Measurements from ENCODE around the gene CAMTA1. TPM values are rescaled to one million over a fixed set of nuclear protein-coding genes. Genes with fewer than 3 reads are reported as not detected.

Gene CAMTA1
- polyA plus RNA-seq, 1 experiment = 64.9 TPM

- Histone ChIP-seq H3K27me3 (ENCODE audit: control insufficient read depth, insufficient read depth, low read length) (no peaks in the 10 kb centered on the region), H3K9me3 (ENCODE audit: control insufficient read depth, insufficient read depth, low read length) (no peaks in the 10 kb centered on the region), H3K4me3 (ENCODE audit: low read depth, low read length) (no peak overlapping the region), H3K27ac (ENCODE audit: low read depth, low read length) (no peak overlapping the region)
- TF ChIP-seq, protein P1, sequence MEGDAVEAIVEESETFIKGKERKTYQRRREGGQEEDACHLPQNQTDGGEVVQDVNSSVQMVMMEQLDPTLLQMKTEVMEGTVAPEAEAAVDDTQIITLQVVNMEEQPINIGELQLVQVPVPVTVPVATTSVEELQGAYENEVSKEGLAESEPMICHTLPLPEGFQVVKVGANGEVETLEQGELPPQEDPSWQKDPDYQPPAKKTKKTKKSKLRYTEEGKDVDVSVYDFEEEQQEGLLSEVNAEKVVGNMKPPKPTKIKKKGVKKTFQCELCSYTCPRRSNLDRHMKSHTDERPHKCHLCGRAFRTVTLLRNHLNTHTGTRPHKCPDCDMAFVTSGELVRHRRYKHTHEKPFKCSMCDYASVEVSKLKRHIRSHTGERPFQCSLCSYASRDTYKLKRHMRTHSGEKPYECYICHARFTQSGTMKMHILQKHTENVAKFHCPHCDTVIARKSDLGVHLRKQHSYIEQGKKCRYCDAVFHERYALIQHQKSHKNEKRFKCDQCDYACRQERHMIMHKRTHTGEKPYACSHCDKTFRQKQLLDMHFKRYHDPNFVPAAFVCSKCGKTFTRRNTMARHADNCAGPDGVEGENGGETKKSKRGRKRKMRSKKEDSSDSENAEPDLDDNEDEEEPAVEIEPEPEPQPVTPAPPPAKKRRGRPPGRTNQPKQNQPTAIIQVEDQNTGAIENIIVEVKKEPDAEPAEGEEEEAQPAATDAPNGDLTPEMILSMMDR (IDR thresholded peaks at IDR 0.05; ENCODE audit: low read depth, low read length) = no peak
- ChIA-PET CTCF (no interaction called here), POLR2A (no interaction called here)
- no peak for DNase-seq (ENCODE audit: low read depth, low spot score)
These were observed 659.1 kb downstream of the CAMTA1 start for GRCh38 chr1:7444363-7444762.

GRCh38 chr1:7447093-7447492, 661.8 kb downstream of the CAMTA1 start:
- Histone ChIP-seq H3K9me3 (ENCODE audit: control insufficient read depth, insufficient read depth, low read length) (no peaks in the 10 kb centered on the region), H3K27me3 (ENCODE audit: control insufficient read depth, insufficient read depth, low read length) (no peaks in the 10 kb centered on the region), H3K27ac (ENCODE audit: low read depth, low read length) (no peak overlapping the region), H3K4me3 (ENCODE audit: low read depth, low read length) (no peak overlapping the region)
- no peak for DNase-seq (ENCODE audit: low read depth, low spot score)
- ChIA-PET POLR2A (no interaction called here), CTCF (no interaction called here)
- TF ChIP-seq, protein P1 (IDR thresholded peaks at IDR 0.05; ENCODE audit: low read depth, low read length) = no peak

GRCh38 chr1:7447736-7448135, 662.5 kb downstream of the CAMTA1 start:
- ChIA-PET CTCF (no interaction called here), POLR2A (no interaction called here)
- H3K9me3 ChIP-seq (ENCODE audit: control insufficient read depth, insufficient read depth, low read length) = no peaks in the 10 kb centered on the region
- no peak overlapping the region for H3K27ac ChIP-seq (ENCODE audit: low read depth, low read length)
- TF ChIP-seq, protein P1 (IDR thresholded peaks at IDR 0.05; ENCODE audit: low read depth, low read length) = no peak
- no peak overlapping the region for H3K4me3 ChIP-seq (ENCODE audit: low read depth, low read length)
- H3K27me3 ChIP-seq (ENCODE audit: control insufficient read depth, insufficient read depth, low read length) = no peaks in the 10 kb centered on the region
- DNase-seq (ENCODE audit: low read depth, low spot score) = no peak

DNA sequence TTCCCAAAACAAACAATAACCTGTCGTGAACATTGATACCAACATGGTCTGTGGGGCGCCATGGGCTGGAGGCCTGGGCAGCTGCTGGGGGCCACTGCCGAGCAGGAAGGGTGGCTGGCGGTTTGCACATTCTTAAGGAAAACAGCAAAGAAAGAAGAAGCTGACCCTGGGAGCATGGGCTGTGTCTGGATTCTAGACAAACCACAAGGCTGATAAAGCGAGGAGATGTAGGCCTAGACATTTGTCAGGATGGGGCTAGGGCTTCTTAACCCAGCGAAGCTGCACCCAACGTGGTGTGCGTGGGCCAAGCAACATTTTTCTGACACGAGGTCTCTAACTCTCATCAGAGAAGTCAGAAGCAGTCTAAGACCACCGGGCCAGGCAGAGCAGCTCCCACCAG, 663.7 kb downstream of the CAMTA1 start:
- ChIA-PET CTCF (interaction anchor here (0.7 kb wide), 1 partner anchor 27 kb away, joined by 3 read pairs; no protein-coding TSS in a partner anchor), POLR2A (no interaction called here)
- TF ChIP-seq, protein P1 (IDR thresholded peaks at IDR 0.05; ENCODE audit: low read depth, low read length) = no peak
- DNase-seq (ENCODE audit: low read depth, low spot score) = no peak
- no peak overlapping the region for H3K27ac ChIP-seq (ENCODE audit: low read depth, low read length)
- H3K27me3 ChIP-seq (ENCODE audit: control insufficient read depth, insufficient read depth, low read length) = no peaks in the 10 kb centered on the region
- no peaks in the 10 kb centered on the region for H3K9me3 ChIP-seq (ENCODE audit: control insufficient read depth, insufficient read depth, low read length)
- no peak overlapping the region for H3K4me3 ChIP-seq (ENCODE audit: low read depth, low read length)

- CTCF ChIA-PET = interaction anchor here (0.7 kb wide), 1 partner anchor 28 kb away, joined by 3 read pairs; no protein-coding TSS in a partner anchor
- no peak overlapping the region for H3K4me3 ChIP-seq (ENCODE audit: low read depth, low read length)
- TF ChIP-seq, protein P1 (IDR thresholded peaks at IDR 0.05; ENCODE audit: low read depth, low read length) = no peak
- H3K27me3 ChIP-seq (ENCODE audit: control insufficient read depth, insufficient read depth, low read length) = no peaks in the 10 kb centered on the region
- POLR2A ChIA-PET = no interaction called here
- H3K9me3 ChIP-seq (ENCODE audit: control insufficient read depth, insufficient read depth, low read length) = no peaks in the 10 kb centered on the region
- H3K27ac ChIP-seq (ENCODE audit: low read depth, low read length) = peak overlapping the region; percentile 21
- DNase-seq (ENCODE audit: low read depth, low spot score) = no peak
These were observed 664.5 kb downstream of the CAMTA1 start for GRCh38 chr1:7449750-7450149.
